HepG2 (cell line): ENCODE results near the gene TTBK1. TPM values are rescaled to one million over a fixed set of nuclear protein-coding genes. Genes with fewer than 3 reads are reported as not detected.

Experiments used
- ATAC-seq: fragments of 200-7000 bp; cut with Tn5 transposase; 3 replicates; pipeline ENCODE4 v1.9.1; 2020; ENCODE audit warnings: mild to moderate bottlenecking, moderate library complexity
- BruUV-seq: library from RNA; stranded (reverse); fragments of 400-500 nt; replicated peaks from 2 replicates; lab custom pipeline; 2021; lab: Mats Ljungman, UMichigan
- CTCF ChIA-PET: fragments of 300-600 bp; formaldehyde crosslinking; extraction: SDS; loops from one replicate; lab custom pipeline; 2021; ENCODE audit warnings: low total read pairs, inconsistent platforms, low intra/inter-chr PET ratio; lab: Yijun Ruan, JAX
- POLR2A ChIA-PET: fragments of 350-600 bp; sonication (Branson Sonifier 250); formaldehyde crosslinking; loops from one replicate; lab custom pipeline; 2020; ENCODE audit warnings: antibody characterized with exemption, inconsistent platforms; lab: Yijun Ruan, JAX
- DNase-seq: peaks from one replicate; pipeline ENCODE4 v3.0.0-alpha.2; 2015; ENCODE audit warnings: low spot score
- FAIRE-seq: peaks from 3 replicates; lab custom pipeline; 2011; peaks lifted over from hg19 to GRCh38; lab: Jason Lieb, UNC
- H2AFZ ChIP-seq: one replicate; pipeline ENCODE4 v1.6.1; 2011; ENCODE audit warnings: low read length, inconsistent platforms
- H3K27ac ChIP-seq: fragments of 300-600 bp; 3 replicates; pipeline ENCODE4 v1.8.0; 2011; ENCODE audit warnings: mixed run types, mild to moderate bottlenecking, mixed read lengths, low read length, inconsistent platforms; ENCODE audit not compliant: insufficient read depth; ENCODE audit errors: extremely low read length
- H3K27me3 ChIP-seq, 2 experiments: fragments of 200-600 bp in 1 of 2; 2 replicates in 1 of 2; 3 replicates in 1 of 2; pipeline versions ENCODE4 v1.6.0 to v1.8.0; 2011; ENCODE audit warnings: low read length in 2 of 2, mild to moderate bottlenecking in 2 of 2, moderate library complexity in 2 of 2, inconsistent platforms in 1 of 2; ENCODE audit not compliant: insufficient read depth in 2 of 2, control insufficient read depth in 1 of 2
- H3K36me3 ChIP-seq, 2 experiments: fragments of 200-600 bp in 1 of 2; replicated peaks in 1 of 2; 2 replicates in 1 of 2; 3 replicates in 1 of 2; pipeline versions ENCODE4 v1.5.1 to v1.8.0; 2011; ENCODE audit warnings: low read length in 2 of 2, inconsistent platforms in 1 of 2; ENCODE audit not compliant: insufficient read depth in 2 of 2, control insufficient read depth in 1 of 2
- H3K4me1 ChIP-seq: 2 replicates; pipeline ENCODE4 v1.5.1; 2012; ENCODE audit warnings: low read length, inconsistent platforms; ENCODE audit not compliant: insufficient read depth
- H3K4me2 ChIP-seq: 2 replicates; pipeline ENCODE4 v1.6.0; 2011; ENCODE audit warnings: low read depth, low read length, inconsistent platforms
- H3K4me3 ChIP-seq, 3 experiments: fragments of 200-600 bp in 1 of 3; sonication (generic), shearing (Covaris generic) in 1 of 3; replicated peaks in 1 of 3; 2 replicates each; pipeline ENCODE4 v1.5.1; 2011 to 2016; ENCODE audit warnings: low read length in 3 of 3, inconsistent platforms in 2 of 3, low read depth in 2 of 3, mild to moderate bottlenecking in 2 of 3, control low read depth in 1 of 3, mixed read lengths in 1 of 3; ENCODE audit not compliant: insufficient read depth in 1 of 3
- H3K79me2 ChIP-seq: one replicate; pipeline ENCODE4 v1.6.1; 2011; ENCODE audit warnings: low read length, inconsistent platforms; ENCODE audit not compliant: insufficient read depth
- H3K9ac ChIP-seq: 2 replicates; pipeline ENCODE4 v1.6.0; 2011; ENCODE audit warnings: mild to moderate bottlenecking, low read depth, low read length, inconsistent platforms; ENCODE audit not compliant: insufficient read depth
- H3K9me3 ChIP-seq: 2 replicates; pipeline ENCODE4 v1.5.1; 2012; ENCODE audit warnings: mild to moderate bottlenecking, low read length
- H4K20me1 ChIP-seq: 2 replicates; pipeline ENCODE4 v1.6.0; 2011; ENCODE audit warnings: inconsistent platforms, mild to moderate bottlenecking, low read length, moderate library complexity; ENCODE audit not compliant: insufficient read depth
- EP300 ChIP-seq, 3 experiments: sonication (generic) in 1 of 3; formaldehyde crosslinking in 1 of 3; IDR thresholded peaks; 2 replicates each; pipeline versions ENCODE4 v1.5.1 to v1.6.1; 2011 to 2020; ENCODE audit warnings: low read depth in 2 of 3, low read length in 2 of 3, borderline replicate concordance in 1 of 3, improper control_type of control experiment in 1 of 3, mild to moderate bottlenecking in 1 of 3, missing genetic modification reagents in 1 of 3, moderate library complexity in 1 of 3
- FOXC1 ChIP-seq: sonication (generic); formaldehyde crosslinking; IDR thresholded peaks from 2 replicates; pipeline ENCODE4 v1.8.0; 2022; ENCODE audit warnings: mild to moderate bottlenecking, missing genetic modification reagents, borderline replicate concordance
- PRDM15 ChIP-seq: sonication (generic); formaldehyde crosslinking; IDR thresholded peaks from 2 replicates; pipeline ENCODE4 v1.4.0; 2020; ENCODE audit warnings: missing genetic modification reagents
- UBTF ChIP-seq: sonication (generic); formaldehyde crosslinking; IDR thresholded peaks from 2 replicates; pipeline ENCODE4 v1.4.0; 2020; ENCODE audit warnings: mild to moderate bottlenecking, missing genetic modification reagents
- WIZ ChIP-seq: sonication (generic); formaldehyde crosslinking; IDR thresholded peaks from 2 replicates; pipeline ENCODE4 v1.5.1; 2020; ENCODE audit warnings: mild to moderate bottlenecking, missing genetic modification reagents
- ZNF781 ChIP-seq: sonication (generic); formaldehyde crosslinking; IDR thresholded peaks from 2 replicates; pipeline ENCODE4 v1.5.1; 2020; ENCODE audit warnings: borderline replicate concordance, mild to moderate bottlenecking, missing genetic modification reagents; ENCODE audit errors: not compliant biosample characterization
- WGBS: methylation state at CpG from one replicate; pipeline ENCODE4 v1.1.6; 2017; ENCODE audit warnings: low lambda C conversion rate; 5-methylcytosine and 5-hydroxymethylcytosine counted together
- in situ Hi-C: cut with HindIII; loops from 2 replicates; pipeline ENCODE4 v1.10.0; 2017; ENCODE audit warnings: low pct_unique_long_range_greater_than_20kb; ENCODE audit not compliant: extremely low pct_ligation_motif_present
- intact Hi-C: fragments of 100-400 bp; cut with micrococcal nuclease; formaldehyde crosslinking; loops from one replicate; pipeline ENCODE4 v1.10.0; 2022; ENCODE audit not compliant: unreplicated experiment
- polyA plus RNA-seq, 8 experiments: library from polyadenylated mRNA; depleted of rRNA in 3 of 8; stranded (reverse) in 7 of 8; unstranded in 1 of 8; fragments of >200 nt; fragmentation: Illumina TruSeq in 4 of 8; extraction: Trizol in 4 of 8; gene quantifications; 2 replicates each; pipeline versions ENCODE4 v1.2.1 to v1.2.3, GENCODE V29; 2011 to 2016; ENCODE audit warnings: low read depth in 4 of 8, missing spikeins in 1 of 8, mixed read lengths in 1 of 8; ENCODE audit not compliant: insufficient read depth in 1 of 8
- total RNA-seq, 5 experiments: library from RNA; depleted of rRNA; stranded (reverse); fragments of >200 nt; fragmentation: Illumina TruSeq; extraction: Trizol; gene quantifications; 2 replicates each; pipeline ENCODE4 v1.2.3, GENCODE V29; 2016; ENCODE audit warnings: low read depth in 1 of 5

Gene TTBK1
- total and polyA plus RNA-seq, 2 of the 13 experiments (the other 11 are each of a cell fraction or from before 2014, with no cell fraction given): 0.24 to 0.33 TPM

- TF ChIP-seq EP300 (IDR thresholded peaks at IDR 0.05; ENCODE audit: low read depth in 2 of 2, low read length in 2 of 2) (0 out of 4 replicates have a peak, but pooled peaks of 1 of the 2 experiments have one; percentile 12), EP300 (CRISPR knock-in tag; IDR thresholded peaks at IDR 0.05; ENCODE audit: borderline replicate concordance) (no peak; the same call in 1 of the 2 replicates), WIZ (no peak)
Observed at GRCh38 chr6:43263314-43264178, 20.3 kb downstream of the TTBK1 start (continued).

- Histone ChIP-seq H3K27me3 (no peaks in the 10 kb centered on the region; a peak in 1 of 5 replicates), H3K4me2 (no peak overlapping the region), H2AFZ (no peak overlapping the region)
- TF ChIP-seq ZNF781 (CRISPR knock-in tag): peak; percentile 15
- TF ChIP-seq PRDM15 (CRISPR knock-in tag): no peak
- TF ChIP-seq UBTF: peak; percentile 0; the same call in 1 of the 2 replicates
- 0 out of 2 replicates have a peak, but pooled peaks have one; percentile 5 for TF ChIP-seq FOXC1
- TF ChIP-seq, all 625 proteins: peak for 3
- no peaks in the 10 kb centered on the region for H3K36me3 ChIP-seq
- FAIRE-seq (no peak), DNase-seq (no peak), ATAC-seq (no peak)
- POLR2A ChIA-PET: interaction anchor here (1.1 to 20.0 kb wide), 3 partner anchors 15 to 35 kb away, joined by 4 to 314 read pairs (median 131); partner anchors contain the start of gene DNPH1
- WGBS: 96% methylated on average over 5 of the region's 5 CpGs
- H3K27ac ChIP-seq: no peak overlapping the region
- in situ Hi-C loops: loop anchor here (5.0 kb wide), 3 partner anchors 68 to 233 kb away; no protein-coding TSS in a partner anchor
- no peak overlapping the region for H3K9ac ChIP-seq
- intact Hi-C loops: loop anchor here (5.0 to 10.0 kb wide), 3 partner anchors 160 to 243 kb away; partner anchors contain the start of gene ABCC10
- H3K9me3 ChIP-seq: no peaks in the 10 kb centered on the region
- no TSS peak for BruUV-seq
- no peak overlapping the region for H3K4me3 ChIP-seq
- H3K79me2 ChIP-seq: no peaks in the 10 kb centered on the region
- CTCF ChIA-PET: interaction anchor here (2.6 to 5.0 kb wide), 3 partner anchors 22 to 91 kb away, joined by 23 to 79 read pairs (median 25); no protein-coding TSS in a partner anchor
- H4K20me1 ChIP-seq: no peaks in the 10 kb centered on the region
- peaks cover 89% of the 10 kb centered on the region for H3K4me1 ChIP-seq
Observed at GRCh38 chr6:43264599-43265145, 21.4 kb downstream of the TTBK1 start.
